IPS DF 6.9 (cell line): ENCODE results near the gene SLC12A3.

ENCODE experiments used
- DNase-seq: peaks from one replicate; pipeline ENCODE4 v3.0.0-alpha.2; 2013; ENCODE audit warnings: low read depth, low spot score
- H3K27ac ChIP-seq: one replicate; pipeline ENCODE4 v1.5.1; 2013; ENCODE audit warnings: low read length, control low read depth
- H3K27me3 ChIP-seq: 2 replicates; pipeline ENCODE4 v1.6.1; 2013; ENCODE audit warnings: mild to moderate bottlenecking, low read length; ENCODE audit not compliant: control insufficient read depth, insufficient read depth
- H3K36me3 ChIP-seq: 2 replicates; pipeline ENCODE4 v1.6.1; 2013; ENCODE audit warnings: low read length; ENCODE audit not compliant: control insufficient read depth, insufficient read depth
- H3K4me1 ChIP-seq: 2 replicates; pipeline ENCODE4 v1.6.1; 2013; ENCODE audit warnings: low read length; ENCODE audit not compliant: control insufficient read depth, insufficient read depth
- H3K4me3 ChIP-seq: 2 replicates; pipeline ENCODE4 v1.5.1; 2013; ENCODE audit warnings: mild to moderate bottlenecking, low read length
- H3K9me3 ChIP-seq: 2 replicates; pipeline ENCODE4 v1.6.1; 2013; ENCODE audit warnings: low read length, inconsistent platforms; ENCODE audit not compliant: control insufficient read depth, insufficient read depth
- WGBS: extraction: QIAGEN DNeasy Blood & Tissue Kit; methylation state at CpG from one replicate; pipeline ENCODE4 v1.1.7; 2013; ENCODE audit warnings: mixed read lengths, missing lambda C conversion rate; ENCODE audit not compliant: insufficient read length, insufficient coverage; 5-methylcytosine and 5-hydroxymethylcytosine counted together

SLC12A3 gene

DNA sequence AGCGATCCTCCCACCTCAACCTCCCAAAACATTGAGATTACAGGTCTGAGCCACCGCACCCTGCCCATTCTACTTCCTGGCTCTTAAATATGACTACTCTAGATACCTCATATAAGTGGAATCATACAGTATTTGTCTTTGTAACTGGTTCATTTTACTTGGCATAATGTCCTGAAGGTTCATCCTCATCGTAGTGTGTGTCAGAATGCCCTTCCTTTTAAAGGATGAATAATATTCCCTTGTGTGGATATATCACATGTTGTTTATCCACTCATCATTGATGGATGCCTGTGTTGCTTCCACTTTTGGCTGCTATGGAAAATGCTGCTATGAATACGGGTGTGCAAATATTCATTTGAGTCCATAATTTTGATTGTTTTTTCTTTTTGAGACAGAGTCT is 91.1 kb downstream of the SLC12A3 start:
- Histone ChIP-seq H3K27ac (no peak overlapping the region), H3K9me3 (no peaks in the 10 kb centered on the region), H3K27me3 (no peaks in the 10 kb centered on the region), H3K4me3 (no peak overlapping the region), H3K36me3 (no peaks in the 10 kb centered on the region), H3K4me1 (no peaks in the 10 kb centered on the region)
- no peak for DNase-seq
- no CpG with 5 or more reads among the region's 4 CpGs for WGBS

DNA sequence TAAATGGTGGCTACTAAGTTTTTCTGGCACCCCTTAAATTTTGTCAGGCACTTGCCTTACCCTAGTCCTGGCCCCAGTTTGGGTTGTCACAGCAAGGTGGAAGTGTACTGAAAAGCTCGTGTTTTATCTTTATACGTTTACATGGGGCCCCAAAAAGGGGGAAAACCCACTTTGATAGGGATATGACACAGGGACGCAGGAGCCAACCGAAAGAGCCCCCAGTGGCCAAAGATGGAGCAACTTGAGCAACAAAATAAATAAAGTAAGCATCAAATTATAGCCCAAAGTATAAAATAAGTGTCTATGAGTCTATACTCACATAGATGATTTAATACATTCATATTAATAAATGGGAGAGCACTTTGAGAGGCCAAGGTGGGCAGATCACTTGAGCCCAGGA is 91.7 kb downstream of the SLC12A3 start:
- no CpG with 5 or more reads among the region's 4 CpGs for WGBS
- Histone ChIP-seq H3K36me3 (no peaks in the 10 kb centered on the region), H3K4me3 (no peak overlapping the region), H3K27ac (no peak overlapping the region), H3K27me3 (no peaks in the 10 kb centered on the region), H3K9me3 (no peaks in the 10 kb centered on the region), H3K4me1 (no peaks in the 10 kb centered on the region)
- DNase-seq: no peak

DNA sequence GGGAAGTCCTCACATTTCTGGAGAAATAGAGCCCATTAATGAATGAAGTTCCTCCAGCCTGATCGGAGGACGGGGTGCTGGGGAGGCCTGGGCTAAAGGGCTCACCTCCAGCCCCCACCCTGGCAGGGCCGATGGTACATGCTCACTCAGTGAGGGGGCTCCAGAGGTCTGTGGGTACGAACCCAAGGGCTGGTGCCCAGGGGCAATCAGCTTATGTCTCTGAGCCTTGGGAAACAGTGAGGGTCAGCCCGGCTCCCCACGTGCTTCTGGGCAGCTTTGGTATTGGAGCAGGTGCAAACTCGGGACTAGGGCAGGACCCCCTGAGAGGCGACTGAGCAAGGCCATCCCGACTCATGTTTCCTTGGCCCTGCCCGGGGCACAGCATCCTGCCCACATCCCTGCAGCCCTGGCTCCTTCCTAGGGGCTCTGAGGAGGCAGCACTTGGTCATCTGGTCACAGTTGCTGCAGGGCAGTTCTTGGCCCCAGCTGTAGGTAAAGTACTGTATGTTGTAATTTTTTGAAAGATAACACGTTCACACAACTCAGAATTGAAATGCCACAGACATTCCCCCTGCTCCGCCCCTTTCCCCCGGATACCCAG is 95.8 kb downstream of the SLC12A3 start:
- Histone ChIP-seq H3K9me3 (no peaks in the 10 kb centered on the region), H3K4me3 (no peak overlapping the region), H3K27ac (no peak overlapping the region), H3K27me3 (no peaks in the 10 kb centered on the region), H3K36me3 (no peaks in the 10 kb centered on the region), H3K4me1 (no peaks in the 10 kb centered on the region; the same call in 1 of the 2 replicates)
- DNase-seq: no peak
- no CpG with 5 or more reads among the region's 13 CpGs for WGBS

DNA sequence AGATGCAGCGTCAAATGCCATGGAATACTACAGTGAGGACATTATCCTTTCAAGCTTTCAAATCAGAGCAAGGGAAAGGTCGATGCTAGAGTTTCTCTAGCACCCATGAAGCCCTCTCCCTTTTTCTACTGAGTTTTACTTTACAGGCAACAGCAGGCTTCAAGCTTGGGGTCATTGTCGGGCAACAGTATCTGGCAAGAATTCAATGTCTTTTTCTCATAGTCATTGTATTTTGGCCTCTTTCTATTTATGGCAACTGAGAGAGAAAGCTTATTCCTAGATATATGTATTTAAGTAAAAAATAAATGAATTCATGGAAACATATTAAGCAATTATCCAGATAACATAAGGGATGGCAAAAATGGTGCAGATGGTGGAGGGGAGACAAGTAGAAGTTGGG is 96.4 kb downstream of the SLC12A3 start:
- no peak overlapping the region for H3K27ac ChIP-seq
- no peaks in the 10 kb centered on the region; the same call in 1 of the 2 replicates for H3K4me1 ChIP-seq
- no CpG with 5 or more reads among the region's 3 CpGs for WGBS
- H3K4me3 ChIP-seq: no peak overlapping the region
- DNase-seq: no peak
- H3K27me3 ChIP-seq: no peaks in the 10 kb centered on the region
- no peaks in the 10 kb centered on the region for H3K9me3 ChIP-seq
- H3K36me3 ChIP-seq: no peaks in the 10 kb centered on the region

DNA sequence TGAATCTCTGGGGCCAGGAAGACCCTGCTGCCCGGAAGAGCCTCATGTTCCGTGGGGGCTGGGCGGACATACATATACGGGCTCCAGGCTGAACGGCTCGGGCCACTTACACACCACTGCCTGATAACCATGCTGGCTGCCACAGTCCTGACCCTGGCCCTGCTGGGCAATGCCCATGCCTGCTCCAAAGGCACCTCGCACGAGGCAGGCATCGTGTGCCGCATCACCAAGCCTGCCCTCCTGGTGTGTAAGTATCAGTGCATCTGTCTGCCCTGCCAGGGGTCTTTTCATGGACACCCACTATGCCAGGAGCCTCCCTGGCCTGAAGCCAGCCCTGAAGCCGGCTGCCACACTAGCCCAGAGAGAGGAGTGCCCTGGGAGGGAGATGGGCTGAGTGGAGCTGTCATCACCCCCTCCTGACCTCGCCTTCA is 96.9 kb downstream of the SLC12A3 start, which contains the start of gene CETP:
Gene CETP (plus strand): TSS at position 100 of the 431 bp plus-strand sequence. CDS start 30 bp downstream, at position 130.
- no peak within 1 kb of the TSS for H3K27ac ChIP-seq
- no peaks in the 10 kb centered on the region for H3K27me3 ChIP-seq
- WGBS: no CpG with 5 or more reads among the region's 12 CpGs
- no peaks in the 10 kb centered on the region for H3K9me3 ChIP-seq
- H3K36me3 ChIP-seq: no peaks in the 10 kb centered on the region
- H3K4me3 ChIP-seq: no peak within 1 kb of the TSS
- H3K4me1 ChIP-seq: no peaks in the 10 kb centered on the region; the same call in 1 of the 2 replicates
- DNase-seq: no peak

DNA sequence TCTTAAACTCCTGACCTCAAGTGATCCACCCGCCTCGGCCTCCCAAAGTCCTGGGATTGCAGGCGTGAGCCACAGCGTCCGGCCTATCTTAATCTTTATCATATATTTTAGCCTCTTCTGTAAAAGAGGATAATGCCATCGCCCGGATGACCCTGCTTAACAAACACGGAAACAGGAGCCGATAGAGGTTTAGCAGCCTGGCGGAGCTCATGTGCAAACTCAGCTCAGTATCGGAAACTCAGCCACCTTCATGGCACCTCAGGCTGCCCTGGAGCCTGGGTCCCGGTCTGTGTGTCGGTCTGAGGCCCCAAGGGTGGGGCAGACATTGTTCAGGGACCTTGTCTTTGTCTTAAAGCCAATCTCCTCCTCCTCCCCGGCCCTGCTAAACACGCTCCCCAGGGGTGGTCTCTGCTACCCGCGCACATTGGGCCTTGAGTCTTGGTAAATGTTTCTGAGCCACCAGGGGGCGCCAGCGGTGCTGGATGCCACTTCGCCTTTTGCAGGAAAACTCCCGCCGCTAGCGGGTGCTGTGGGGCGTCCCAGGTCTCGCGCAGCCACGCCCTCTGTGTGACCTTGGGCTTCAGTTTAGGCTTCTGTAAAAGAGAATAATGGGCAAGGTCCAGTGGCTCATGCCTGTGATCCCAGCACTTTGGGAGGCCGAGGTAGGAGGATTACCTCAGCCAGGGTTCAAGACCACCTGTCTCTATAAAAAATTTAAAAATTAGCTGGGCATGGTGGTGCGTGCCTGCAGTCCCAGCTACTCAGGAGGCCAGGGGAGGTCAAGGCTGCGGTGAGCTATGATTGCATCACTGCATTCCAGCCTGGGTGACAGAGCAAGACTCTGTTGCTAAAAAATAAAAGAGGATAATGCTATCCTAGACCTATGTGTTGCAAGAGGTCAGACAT is 99.5 kb downstream of the SLC12A3 start:
- H3K4me3 ChIP-seq: no peak overlapping the region
- H3K9me3 ChIP-seq: no peaks in the 10 kb centered on the region
- no peak overlapping the region for H3K27ac ChIP-seq
- peak; percentile 90 for DNase-seq
- no peaks in the 10 kb centered on the region; the same call in 1 of the 2 replicates for H3K4me1 ChIP-seq
- no peaks in the 10 kb centered on the region for H3K27me3 ChIP-seq
- H3K36me3 ChIP-seq: no peaks in the 10 kb centered on the region
- WGBS: no CpG with 5 or more reads among the region's 30 CpGs
